Endothelial cell of umbilical vein (primary cell): ENCODE results near the gene CLEC16A. TPM values are rescaled to one million over a fixed set of nuclear protein-coding genes. Genes with fewer than 3 reads are reported as not detected.
A peak's percentile ranks its signal among the peaks of the same experiment; 100 is the strongest.

Experiments used
- BruUV-seq: library from RNA; stranded (reverse); fragments of 400-500 nt; replicated peaks from 2 replicates; lab custom pipeline; 2021; lab: Mats Ljungman, UMichigan
- CTCF ChIA-PET: fragments of 300-600, 350-600 bp; sonication (Branson Sonifier 250); formaldehyde crosslinking; loops from one replicate; lab custom pipeline; 2021; ENCODE audit warnings: antibody characterized with exemption, inconsistent platforms; lab: Charles Lee
- POLR2A ChIA-PET: fragments of 300-600, 350-600 bp; sonication (Branson Sonifier 250); formaldehyde crosslinking; loops from one replicate; lab custom pipeline; 2021; ENCODE audit warnings: antibody characterized with exemption, inconsistent platforms; lab: Charles Lee
- DNase-seq: peaks from one replicate; pipeline ENCODE4 v3.0.0-alpha.2; 2011; ENCODE audit warnings: low read depth, low spot score
- FAIRE-seq: peaks from 2 replicates; lab custom pipeline; 2011; peaks lifted over from hg19 to GRCh38; lab: Jason Lieb, UNC
- H2AFZ ChIP-seq: 2 replicates; pipeline ENCODE4 v1.6.0; 2012; ENCODE audit warnings: low read depth, low read length, control low read depth, inconsistent platforms
- H3K27ac ChIP-seq: 2 replicates; pipeline ENCODE4 v1.5.1; 2011; ENCODE audit warnings: low read depth, mild to moderate bottlenecking, control low read depth, low read length, moderate library complexity; ENCODE audit not compliant: insufficient read depth
- H3K27me3 ChIP-seq, 2 experiments: 2 replicates each; pipeline versions ENCODE4 v1.6.0 to v1.6.1; 2011; ENCODE audit warnings: low read length in 2 of 2, mixed read lengths in 1 of 2; ENCODE audit not compliant: control insufficient read depth in 2 of 2, insufficient read depth in 2 of 2
- H3K36me3 ChIP-seq, 2 experiments: 2 replicates in 1 of 2; 3 replicates in 1 of 2; pipeline ENCODE4 v1.5.1; 2011; ENCODE audit warnings: low read length in 2 of 2, mild to moderate bottlenecking in 1 of 2, moderate library complexity in 1 of 2; ENCODE audit not compliant: control insufficient read depth in 2 of 2, insufficient read depth in 2 of 2; ENCODE audit errors: extremely low read depth in 1 of 2
- H3K4me1 ChIP-seq: 3 replicates; pipeline ENCODE4 v1.5.1; 2011; ENCODE audit warnings: mild to moderate bottlenecking, low read length; ENCODE audit not compliant: control insufficient read depth, insufficient read depth; ENCODE audit errors: extremely low read depth
- H3K4me2 ChIP-seq: 2 replicates; pipeline ENCODE4 v1.6.1; 2011; ENCODE audit warnings: low read length, control low read depth, mixed read lengths; ENCODE audit not compliant: insufficient read depth
- H3K4me3 ChIP-seq, 3 experiments: fragments of 200-600 bp in 1 of 3; sonication (generic), shearing (Covaris generic) in 1 of 3; replicated peaks in 1 of 3; 2 replicates each; pipeline ENCODE4 v1.5.1; 2011 to 2016; ENCODE audit warnings: control low read depth in 3 of 3, low read length in 3 of 3, mild to moderate bottlenecking in 2 of 3, inconsistent platforms in 1 of 3, low read depth in 1 of 3, moderate library complexity in 1 of 3; ENCODE audit not compliant: insufficient read depth in 1 of 3
- H3K79me2 ChIP-seq: 2 replicates; pipeline ENCODE4 v1.6.0; 2012; ENCODE audit warnings: low read length, inconsistent platforms; ENCODE audit not compliant: control insufficient read depth, insufficient read depth
- H3K9ac ChIP-seq: replicated peaks from 2 replicates; pipeline ENCODE3; 2011; ENCODE audit warnings: low read length, control low read depth; ENCODE audit not compliant: insufficient read depth; ENCODE audit errors: extremely low read depth
- H3K9me1 ChIP-seq: replicated peaks from 3 replicates; pipeline ENCODE4 v1.6.0; 2011; ENCODE audit warnings: mild to moderate bottlenecking, low read length; ENCODE audit not compliant: control insufficient read depth, insufficient read depth; ENCODE audit errors: extremely low read depth
- H3K9me3 ChIP-seq: replicated peaks from 2 replicates; pipeline ENCODE4 v1.5.1; 2012; ENCODE audit warnings: low read length, inconsistent platforms; ENCODE audit not compliant: control insufficient read depth, insufficient read depth
- H4K20me1 ChIP-seq: replicated peaks from 2 replicates; pipeline ENCODE3; 2011; ENCODE audit warnings: mild to moderate bottlenecking, low read length; ENCODE audit not compliant: control insufficient read depth, insufficient read depth; ENCODE audit errors: extremely low read depth
- EZH2 ChIP-seq: IDR thresholded peaks from 2 replicates; pipeline ENCODE4 v1.6.1; 2012; ENCODE audit warnings: borderline replicate concordance, low read depth, mild to moderate bottlenecking, moderate library complexity, low read length, inconsistent platforms; ENCODE audit not compliant: severe bottlenecking
- FOS ChIP-seq: IDR thresholded peaks from 2 replicates; pipeline ENCODE4 v1.6.1; 2011; ENCODE audit warnings: mild to moderate bottlenecking, low read length, moderate library complexity, borderline replicate concordance; ENCODE audit not compliant: insufficient read depth
- GATA2 ChIP-seq: IDR thresholded peaks from 2 replicates; pipeline ENCODE4 v1.7.0; 2011; ENCODE audit warnings: low read depth, mild to moderate bottlenecking, moderate library complexity, mixed read lengths, low read length; ENCODE audit not compliant: insufficient read length, insufficient read depth
- JUN ChIP-seq: IDR thresholded peaks from 2 replicates; pipeline ENCODE4 v1.6.1; 2011; ENCODE audit warnings: borderline replicate concordance, low read depth; ENCODE audit not compliant: insufficient read length, insufficient read depth
- MYC ChIP-seq: IDR thresholded peaks from one replicate; pipeline ENCODE4 v1.6.1; 2011; ENCODE audit warnings: mild to moderate bottlenecking, low read depth, low read length
- POLR2A ChIP-seq: IDR thresholded peaks from 2 replicates; pipeline ENCODE4 v1.6.1; 2012; ENCODE audit warnings: low read depth, mild to moderate bottlenecking, control low read depth, low read length
- POLR2AphosphoS5 ChIP-seq: IDR thresholded peaks from 2 replicates; pipeline ENCODE4 v1.6.1; 2012; ENCODE audit warnings: low read depth, mild to moderate bottlenecking, control low read depth, low read length, moderate library complexity; ENCODE audit not compliant: insufficient read depth
- dilution Hi-C: fragments of 300-500 bp; cut with MboI; formaldehyde crosslinking; loops from one replicate; pipeline ENCODE4 v1.15.0; 2019; ENCODE audit warnings: low sequenced_read_pairs; ENCODE audit not compliant: extremely low pct_ligation_motif_present
- intact Hi-C: fragments of 100-400 bp; cut with micrococcal nuclease; formaldehyde crosslinking; loops from one replicate; pipeline ENCODE4 v1.10.0; 2022
- polyA plus RNA-seq, 4 experiments: library from polyadenylated mRNA; depleted of rRNA in 3 of 4; stranded (reverse) in 3 of 4; unstranded in 1 of 4; fragments of >200 nt; gene quantifications; 2 replicates each; pipeline versions ENCODE4 v1.2.1 to v1.2.3, GENCODE V29; 2011 to 2012; ENCODE audit warnings: missing spikeins in 1 of 4
- total RNA-seq: library from RNA; stranded (reverse); gene quantifications from 2 replicates; pipeline ENCODE4 v1.2.3, GENCODE V29; 2021
- TF ChIP-seq, protein P1 (sequence below), 2 donors: IDR thresholded peaks; 1 replicate in 1 of 2; 2 replicates in 1 of 2; pipeline ENCODE4 v1.5.1; 2011; ENCODE audit warnings: low read length in 2 of 2, mild to moderate bottlenecking in 2 of 2, moderate library complexity in 2 of 2, control low read depth in 1 of 2, inconsistent platforms in 1 of 2, low read depth in 1 of 2; ENCODE audit not compliant: insufficient read depth in 1 of 2; ENCODE audit errors: extremely low read depth in 1 of 2
- TF ChIP-seq, protein P2 (sequence below): IDR thresholded peaks from 2 replicates; pipeline ENCODE4 v1.6.1; 2011; ENCODE audit not compliant: insufficient read depth, insufficient read length

Gene CLEC16A
- total and polyA plus RNA-seq, 2 donors (not counting 3 experiments of a cell fraction or from before 2014, with no cell fraction given): 11.4 to 23.3 TPM

- dilution Hi-C loops (no loop called here), intact Hi-C loops (no loop called here)
- no peak overlapping the region for H3K27ac ChIP-seq
- no peak for FAIRE-seq
- no peak overlapping the region for H3K4me3 ChIP-seq
- H3K9ac ChIP-seq: no peak overlapping the region
- H3K4me1 ChIP-seq: no peaks in the 10 kb centered on the region
- no TSS peak for BruUV-seq
- no peaks in the 10 kb centered on the region for H3K9me3 ChIP-seq
- CTCF ChIA-PET: interaction anchor here (1.2 to 2.2 kb wide), 6 partner anchors 10 to 157 kb away, joined by 3 to 13 read pairs (median 4); no protein-coding TSS in a partner anchor
- no peaks in the 10 kb centered on the region for H3K27me3 ChIP-seq
- POLR2A ChIA-PET: no interaction called here
- H4K20me1 ChIP-seq: no peaks in the 10 kb centered on the region
- no peaks in the 10 kb centered on the region for H3K36me3 ChIP-seq
- H3K79me2 ChIP-seq: no peaks in the 10 kb centered on the region
- H2AFZ ChIP-seq: no peak overlapping the region
- TF ChIP-seq, protein P1, sequence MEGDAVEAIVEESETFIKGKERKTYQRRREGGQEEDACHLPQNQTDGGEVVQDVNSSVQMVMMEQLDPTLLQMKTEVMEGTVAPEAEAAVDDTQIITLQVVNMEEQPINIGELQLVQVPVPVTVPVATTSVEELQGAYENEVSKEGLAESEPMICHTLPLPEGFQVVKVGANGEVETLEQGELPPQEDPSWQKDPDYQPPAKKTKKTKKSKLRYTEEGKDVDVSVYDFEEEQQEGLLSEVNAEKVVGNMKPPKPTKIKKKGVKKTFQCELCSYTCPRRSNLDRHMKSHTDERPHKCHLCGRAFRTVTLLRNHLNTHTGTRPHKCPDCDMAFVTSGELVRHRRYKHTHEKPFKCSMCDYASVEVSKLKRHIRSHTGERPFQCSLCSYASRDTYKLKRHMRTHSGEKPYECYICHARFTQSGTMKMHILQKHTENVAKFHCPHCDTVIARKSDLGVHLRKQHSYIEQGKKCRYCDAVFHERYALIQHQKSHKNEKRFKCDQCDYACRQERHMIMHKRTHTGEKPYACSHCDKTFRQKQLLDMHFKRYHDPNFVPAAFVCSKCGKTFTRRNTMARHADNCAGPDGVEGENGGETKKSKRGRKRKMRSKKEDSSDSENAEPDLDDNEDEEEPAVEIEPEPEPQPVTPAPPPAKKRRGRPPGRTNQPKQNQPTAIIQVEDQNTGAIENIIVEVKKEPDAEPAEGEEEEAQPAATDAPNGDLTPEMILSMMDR (IDR thresholded peaks at IDR 0.05; ENCODE audit: extremely low read depth in 1 of 2, insufficient read depth in 1 of 2, low read depth in 1 of 2, low read length in 2 of 2): peak; percentile 34 to 44
- no peak for TF ChIP-seq GATA2
- no peak for DNase-seq
- no peaks in the 10 kb centered on the region for H3K9me1 ChIP-seq
- H3K4me2 ChIP-seq: no peak overlapping the region
These were observed 274.2 kb downstream of the CLEC16A start for GRCh38 chr16:11218604-11218962.

DNA sequence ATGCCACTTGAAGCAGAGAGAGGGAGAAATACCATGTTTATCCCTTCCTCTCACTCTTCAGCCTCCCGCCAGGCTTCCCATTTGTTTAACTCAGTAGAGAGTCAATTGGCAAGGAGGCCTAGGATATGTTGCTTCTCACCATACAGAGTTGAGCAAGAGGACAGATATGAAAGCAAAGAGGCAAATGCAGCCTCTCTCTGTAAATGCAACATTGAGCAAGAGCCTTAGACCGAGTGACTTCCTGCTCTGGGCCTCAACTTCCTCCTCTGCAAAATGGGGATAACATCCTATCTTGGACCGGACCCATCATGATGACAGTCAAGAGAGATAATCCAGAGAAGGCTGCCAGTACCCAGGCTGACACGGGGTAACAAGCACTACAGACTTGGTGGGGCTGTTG lies 274.8 kb downstream of the CLEC16A start:
- FAIRE-seq (no peak), DNase-seq (no peak)
- POLR2A ChIA-PET: no interaction called here
- CTCF ChIA-PET: interaction anchor here (1.2 to 2.2 kb wide), 5 partner anchors 10 to 158 kb away, joined by 3 to 13 read pairs (median 4); no protein-coding TSS in a partner anchor
- H3K79me2 ChIP-seq: no peaks in the 10 kb centered on the region
- H3K4me1 ChIP-seq: no peaks in the 10 kb centered on the region
- no peak overlapping the region for H3K27ac ChIP-seq
- no peaks in the 10 kb centered on the region for H3K9me1 ChIP-seq
- TF ChIP-seq EZH2 (no peak), POLR2A (no peak), JUN (no peak), FOS (no peak), POLR2AphosphoS5 (no peak), MYC (no peak), GATA2 (no peak)
- TF ChIP-seq, protein P1 (IDR thresholded peaks at IDR 0.05; ENCODE audit: extremely low read depth in 1 of 2, insufficient read depth in 1 of 2, low read depth in 1 of 2, low read length in 2 of 2): no peak
- TF ChIP-seq, protein P2, sequence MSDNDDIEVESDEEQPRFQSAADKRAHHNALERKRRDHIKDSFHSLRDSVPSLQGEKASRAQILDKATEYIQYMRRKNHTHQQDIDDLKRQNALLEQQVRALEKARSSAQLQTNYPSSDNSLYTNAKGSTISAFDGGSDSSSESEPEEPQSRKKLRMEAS: no peak
- no peak overlapping the region for H2AFZ ChIP-seq
- no peak overlapping the region for H3K9ac ChIP-seq
- H3K4me3 ChIP-seq: no peak overlapping the region
- no peaks in the 10 kb centered on the region for H3K36me3 ChIP-seq
- dilution Hi-C loops: no loop called here
- BruUV-seq: no TSS peak
- H4K20me1 ChIP-seq: no peaks in the 10 kb centered on the region
- no peaks in the 10 kb centered on the region for H3K27me3 ChIP-seq
- no peaks in the 10 kb centered on the region for H3K9me3 ChIP-seq
- intact Hi-C loops: no loop called here
- H3K4me2 ChIP-seq: no peak overlapping the region
